ENCODE data around the gene ACP6. TPM values are rescaled to one million over a fixed set of nuclear protein-coding genes. Genes with fewer than 3 reads are reported as not detected.
"Not testable (repeated sequence)": the region's sequence is repeated elsewhere in the genome, so short reads cannot be mapped to it uniquely, and the experiment has no call there.

Gene ACP6
- total RNA-seq, 2 experiments from 2014 or later = 20.0 to 38.6 TPM

- H3K79me2 ChIP-seq (ENCODE audit: insufficient read depth, low read depth, low read length); H3K4me3 ChIP-seq (ENCODE audit: low read depth, low read length, poor library complexity, severe bottlenecking); H4K20me1 ChIP-seq (ENCODE audit: insufficient read depth, low read length); intact Hi-C loops (cut with micrococcal nuclease; ENCODE audit: unreplicated experiment); H3K4me2 ChIP-seq (ENCODE audit: low read length); H3K9me2 ChIP-seq (ENCODE audit: insufficient read depth, low read length); H3K27ac ChIP-seq (ENCODE audit: low read depth, low read length, poor library complexity, severe bottlenecking); CTCF ChIA-PET (ENCODE audit: unreplicated experiment); H2AFZ ChIP-seq (ENCODE audit: low read length); H3K36me3 ChIP-seq (ENCODE audit: insufficient read depth, low read length); DNase-seq (ENCODE audit: low spot score); H3K4me1 ChIP-seq (ENCODE audit: insufficient read depth, low read length, poor library complexity, severe bottlenecking); POLR2A ChIA-PET; BruUV-seq (replicated peaks): not testable (repeated sequence)
- H3K9me3 ChIP-seq (ENCODE audit: low read length) = peaks cover 19% of the 10 kb centered on the region; the same call in 1 of the 2 replicates
Observed at GRCh38 chr1:147677681-147678080, 7.4 kb upstream of the ACP6 start.

- no TSS peak for BruUV-seq (replicated peaks)
- H3K4me2 ChIP-seq (ENCODE audit: low read length) = no peak overlapping the region
Observed at GRCh38 chr1:147676311-147677085, 6.2 kb upstream of the ACP6 start.

GRCh38 chr1:147673816-147674215 lies 3.5 kb upstream of the ACP6 start:
- Histone ChIP-seq H3K9me3 (ENCODE audit: low read length) (peaks cover 13% of the 10 kb centered on the region; the same call in 1 of the 2 replicates), H4K20me1 (ENCODE audit: insufficient read depth, low read length) (no peaks in the 10 kb centered on the region), H3K4me3 (ENCODE audit: low read depth, low read length, poor library complexity, severe bottlenecking) (no peak overlapping the region), H3K4me2 (ENCODE audit: low read length) (no peak overlapping the region), H3K27ac (ENCODE audit: low read depth, low read length, poor library complexity, severe bottlenecking) (no peak overlapping the region), H3K4me1 (ENCODE audit: insufficient read depth, low read length, poor library complexity, severe bottlenecking) (peaks cover 5% of the 10 kb centered on the region), H3K79me2 (ENCODE audit: insufficient read depth, low read depth, low read length) (peaks cover 5% of the 10 kb centered on the region; the same call in 1 of the 2 replicates), H3K36me3 (ENCODE audit: insufficient read depth, low read length) (no peaks in the 10 kb centered on the region), H2AFZ (ENCODE audit: low read length) (no peak overlapping the region), H3K9me2 (ENCODE audit: insufficient read depth, low read length) (no peaks in the 10 kb centered on the region)
- no peak for DNase-seq (ENCODE audit: low spot score)
- BruUV-seq (replicated peaks) = no TSS peak
- CTCF ChIA-PET (ENCODE audit: unreplicated experiment) = no interaction called here
- POLR2A ChIA-PET = interaction anchor here (1.0 kb wide), 1 partner anchor 128 kb away, joined by 3 read pairs; no protein-coding TSS in a partner anchor
- TF ChIP-seq EZH2phosphoT487 (IDR thresholded peaks at IDR 0.05; ENCODE audit: borderline replicate concordance, low read depth, low read length) (no peak), CTCF (conservative IDR thresholded peaks at IDR 0.05; ENCODE audit: low read length) (no peak)
- intact Hi-C loops (cut with micrococcal nuclease; ENCODE audit: unreplicated experiment) = no loop called here

More at GRCh38 chr1:147676311-147677085, 6.2 kb upstream of the ACP6 start:
- Histone ChIP-seq H3K36me3 (ENCODE audit: insufficient read depth, low read length) (no peaks in the 10 kb centered on the region), H3K79me2 (ENCODE audit: insufficient read depth, low read depth, low read length) (no peaks in the 10 kb centered on the region), H3K27ac (ENCODE audit: low read depth, low read length, poor library complexity, severe bottlenecking) (no peak overlapping the region), H3K4me1 (ENCODE audit: insufficient read depth, low read length, poor library complexity, severe bottlenecking) (no peaks in the 10 kb centered on the region), H2AFZ (ENCODE audit: low read length) (no peak overlapping the region), H4K20me1 (ENCODE audit: insufficient read depth, low read length) (no peaks in the 10 kb centered on the region), H3K4me3 (ENCODE audit: low read depth, low read length, poor library complexity, severe bottlenecking) (no peak overlapping the region), H3K9me3 (ENCODE audit: low read length) (peaks cover 13% of the 10 kb centered on the region; the same call in 1 of the 2 replicates), H3K9me2 (ENCODE audit: insufficient read depth, low read length) (no peaks in the 10 kb centered on the region)
- DNase-seq (ENCODE audit: low spot score) = no peak
- intact Hi-C loops (cut with micrococcal nuclease; ENCODE audit: unreplicated experiment) = no loop called here
- no peak for TF ChIP-seq EZH2phosphoT487 (IDR thresholded peaks at IDR 0.05; ENCODE audit: borderline replicate concordance, low read depth, low read length)
- TF ChIP-seq CTCF (conservative IDR thresholded peaks at IDR 0.05; ENCODE audit: low read length) = no peak
- ChIA-PET POLR2A (no interaction called here), CTCF (ENCODE audit: unreplicated experiment) (no interaction called here)
